ENCODE data around the gene SENP1. TPM values are rescaled to one million over a fixed set of nuclear protein-coding genes. Genes with fewer than 3 reads are reported as not detected.

Gene SENP1
- total and polyA plus RNA-seq, 2 donors (not counting 3 experiments of a cell fraction or from before 2014, with no cell fraction given): 9.9 to 20.5 TPM

DNA sequence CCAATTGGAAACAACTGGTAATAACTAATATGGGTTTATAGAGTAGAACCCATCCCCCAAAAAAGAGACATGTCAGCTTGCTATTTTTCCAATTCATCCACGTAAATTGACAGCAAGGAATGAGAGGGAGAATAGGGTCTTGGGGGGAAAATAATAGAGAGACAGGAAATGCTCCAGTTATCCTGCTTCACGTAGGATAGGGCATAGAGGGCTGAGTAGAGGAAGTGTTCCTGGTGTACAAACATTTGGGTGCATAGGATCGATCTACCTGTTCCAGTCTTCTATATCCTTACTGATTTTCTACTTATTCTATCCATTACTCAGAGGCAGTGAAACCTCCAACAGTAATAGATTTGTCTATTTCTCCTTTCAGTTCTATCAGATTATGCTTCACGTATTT, 52.0 kb downstream of the SENP1 start:
- Histone ChIP-seq H4K20me1 (replicated peaks; ENCODE audit: control insufficient read depth, extremely low read depth, insufficient read depth, low read length) (no peaks in the 10 kb centered on the region), H3K4me1 (ENCODE audit: control insufficient read depth, extremely low read depth, insufficient read depth, low read length) (no peaks in the 10 kb centered on the region), H3K9me1 (replicated peaks; ENCODE audit: control insufficient read depth, extremely low read depth, insufficient read depth, low read length) (no peaks in the 10 kb centered on the region), H3K4me2 (ENCODE audit: insufficient read depth, low read length) (no peak overlapping the region), H3K27ac (ENCODE audit: insufficient read depth, low read depth, low read length) (no peak overlapping the region), H3K9me3 (replicated peaks; ENCODE audit: control insufficient read depth, insufficient read depth, low read length) (no peaks in the 10 kb centered on the region), H3K9ac (replicated peaks; ENCODE audit: extremely low read depth, insufficient read depth, low read length) (no peak overlapping the region), H3K79me2 (ENCODE audit: control insufficient read depth, insufficient read depth, low read length) (no peaks in the 10 kb centered on the region), H2AFZ (ENCODE audit: low read depth, low read length) (no peak overlapping the region), H3K36me3 (ENCODE audit: control insufficient read depth in 2 of 2, extremely low read depth in 1 of 2, insufficient read depth in 2 of 2, low read length in 2 of 2) (peaks cover 0 to 5% of the 10 kb centered on the region in 2 experiments), H3K4me3 (replicated peaks in 1 of 3; ENCODE audit: insufficient read depth in 1 of 3, low read depth in 1 of 3, low read length in 3 of 3) (no peak overlapping the region), H3K27me3 (ENCODE audit: control insufficient read depth in 2 of 2, insufficient read depth in 2 of 2, low read length in 2 of 2) (no peaks in the 10 kb centered on the region)
- DNase-seq (ENCODE audit: low read depth, low spot score) (no peak), FAIRE-seq (no peak)
- BruUV-seq (replicated peaks): no TSS peak
- POLR2A ChIA-PET: no interaction called here
- TF ChIP-seq POLR2AphosphoS5 (IDR thresholded peaks at IDR 0.05; ENCODE audit: insufficient read depth, low read depth, low read length) (no peak), GATA2 (IDR thresholded peaks at IDR 0.05; ENCODE audit: insufficient read depth, insufficient read length, low read depth, low read length) (no peak), EZH2 (IDR thresholded peaks at IDR 0.05; ENCODE audit: borderline replicate concordance, low read depth, low read length, severe bottlenecking) (no peak), JUN (IDR thresholded peaks at IDR 0.05; ENCODE audit: borderline replicate concordance, insufficient read depth, insufficient read length, low read depth) (no peak), MYC (IDR thresholded peaks at IDR 0.05; ENCODE audit: low read depth, low read length) (no peak), POLR2A (IDR thresholded peaks at IDR 0.05; ENCODE audit: low read depth, low read length) (no peak), FOS (IDR thresholded peaks at IDR 0.05; ENCODE audit: borderline replicate concordance, insufficient read depth, low read length) (no peak)
- TF ChIP-seq, protein P1, sequence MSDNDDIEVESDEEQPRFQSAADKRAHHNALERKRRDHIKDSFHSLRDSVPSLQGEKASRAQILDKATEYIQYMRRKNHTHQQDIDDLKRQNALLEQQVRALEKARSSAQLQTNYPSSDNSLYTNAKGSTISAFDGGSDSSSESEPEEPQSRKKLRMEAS (IDR thresholded peaks at IDR 0.05; ENCODE audit: insufficient read depth, insufficient read length): no peak
- TF ChIP-seq, protein P2, sequence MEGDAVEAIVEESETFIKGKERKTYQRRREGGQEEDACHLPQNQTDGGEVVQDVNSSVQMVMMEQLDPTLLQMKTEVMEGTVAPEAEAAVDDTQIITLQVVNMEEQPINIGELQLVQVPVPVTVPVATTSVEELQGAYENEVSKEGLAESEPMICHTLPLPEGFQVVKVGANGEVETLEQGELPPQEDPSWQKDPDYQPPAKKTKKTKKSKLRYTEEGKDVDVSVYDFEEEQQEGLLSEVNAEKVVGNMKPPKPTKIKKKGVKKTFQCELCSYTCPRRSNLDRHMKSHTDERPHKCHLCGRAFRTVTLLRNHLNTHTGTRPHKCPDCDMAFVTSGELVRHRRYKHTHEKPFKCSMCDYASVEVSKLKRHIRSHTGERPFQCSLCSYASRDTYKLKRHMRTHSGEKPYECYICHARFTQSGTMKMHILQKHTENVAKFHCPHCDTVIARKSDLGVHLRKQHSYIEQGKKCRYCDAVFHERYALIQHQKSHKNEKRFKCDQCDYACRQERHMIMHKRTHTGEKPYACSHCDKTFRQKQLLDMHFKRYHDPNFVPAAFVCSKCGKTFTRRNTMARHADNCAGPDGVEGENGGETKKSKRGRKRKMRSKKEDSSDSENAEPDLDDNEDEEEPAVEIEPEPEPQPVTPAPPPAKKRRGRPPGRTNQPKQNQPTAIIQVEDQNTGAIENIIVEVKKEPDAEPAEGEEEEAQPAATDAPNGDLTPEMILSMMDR (IDR thresholded peaks at IDR 0.05; ENCODE audit: extremely low read depth in 1 of 2, insufficient read depth in 1 of 2, low read depth in 1 of 2, low read length in 2 of 2): no peak
- dilution Hi-C loops (cut with MboI; ENCODE audit: extremely low pct_ligation_motif_present, low sequenced_read_pairs) (no loop called here), intact Hi-C loops (cut with micrococcal nuclease) (no loop called here)
- CTCF ChIA-PET: no interaction called here
